Dendritic cell treated with granulocyte-macrophage colony-stimulating factor and Interleukin-4, amounts not matched to agents 40 ng/mL and 50 ng/mL, for 4 days (primary cell): ENCODE measurements around the gene TRIM39.

Experiments
- H3K27ac Mint-ChIP-seq: one replicate; pipeline ENCODE4 v1.8.0; 2022; ENCODE audit warnings: mild to moderate bottlenecking, mixed read lengths
- H3K27me3 Mint-ChIP-seq: one replicate; pipeline ENCODE4 v1.8.0; 2022; ENCODE audit warnings: mild to moderate bottlenecking, mixed read lengths
- H3K36me3 Mint-ChIP-seq: one replicate; pipeline ENCODE4 v1.8.0; 2022; ENCODE audit warnings: low read depth, mixed read lengths
- H3K4me1 Mint-ChIP-seq: one replicate; pipeline ENCODE4 v1.8.0; 2022; ENCODE audit warnings: low read depth, mixed read lengths
- H3K4me3 Mint-ChIP-seq: one replicate; pipeline ENCODE4 v1.8.0; 2022; ENCODE audit warnings: mild to moderate bottlenecking, moderate library complexity, mixed read lengths
- H3K9me3 Mint-ChIP-seq: one replicate; pipeline ENCODE4 v1.8.0; 2022; ENCODE audit warnings: mixed read lengths
- intact Hi-C: fragments of 100-400 bp; cut with micrococcal nuclease; formaldehyde crosslinking; loops from one replicate; pipeline ENCODE4 v1.15.0; 2022

TRIM39 gene

DNA sequence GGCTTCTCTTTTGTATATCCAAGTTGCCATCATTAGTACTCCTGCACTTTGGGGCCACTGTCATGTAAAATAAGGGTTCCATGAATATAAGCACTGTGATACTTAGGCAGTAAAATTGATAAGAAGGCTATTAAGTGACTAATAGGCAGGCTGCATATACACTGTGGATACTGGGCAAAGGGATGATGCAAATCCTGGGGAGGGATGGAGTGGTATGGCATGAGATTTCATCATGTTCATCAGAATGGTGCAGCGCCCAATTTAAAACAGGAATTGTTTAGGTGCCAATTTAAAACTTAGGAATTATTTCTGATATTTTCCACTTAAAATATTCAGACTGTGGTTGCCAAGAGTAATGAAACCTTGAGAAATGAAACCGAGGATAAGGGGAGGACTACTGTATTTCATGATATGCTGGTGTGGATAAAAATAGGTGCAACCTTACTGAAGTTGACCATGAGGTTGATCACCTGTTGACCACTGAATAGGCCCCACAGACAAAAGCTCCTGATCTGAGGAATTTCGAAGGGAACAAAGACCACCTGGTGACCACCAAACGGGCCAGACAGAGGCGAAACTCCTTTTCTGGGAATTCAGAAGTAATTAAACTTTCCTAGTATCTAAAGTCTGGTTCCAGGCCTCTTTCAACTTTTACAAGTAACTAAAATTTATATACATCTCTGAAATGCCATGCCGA lies 4.9 kb upstream of the TRIM39 start:
- intact Hi-C loops: no loop called here
- Mint-ChIP-seq H3K27ac (no peak overlapping the region), H3K4me3 (no peak overlapping the region), H3K4me1 (peaks cover 56% of the 10 kb centered on the region), H3K27me3 (no peaks in the 10 kb centered on the region), H3K9me3 (no peaks in the 10 kb centered on the region), H3K36me3 (peaks cover 52% of the 10 kb centered on the region)

DNA sequence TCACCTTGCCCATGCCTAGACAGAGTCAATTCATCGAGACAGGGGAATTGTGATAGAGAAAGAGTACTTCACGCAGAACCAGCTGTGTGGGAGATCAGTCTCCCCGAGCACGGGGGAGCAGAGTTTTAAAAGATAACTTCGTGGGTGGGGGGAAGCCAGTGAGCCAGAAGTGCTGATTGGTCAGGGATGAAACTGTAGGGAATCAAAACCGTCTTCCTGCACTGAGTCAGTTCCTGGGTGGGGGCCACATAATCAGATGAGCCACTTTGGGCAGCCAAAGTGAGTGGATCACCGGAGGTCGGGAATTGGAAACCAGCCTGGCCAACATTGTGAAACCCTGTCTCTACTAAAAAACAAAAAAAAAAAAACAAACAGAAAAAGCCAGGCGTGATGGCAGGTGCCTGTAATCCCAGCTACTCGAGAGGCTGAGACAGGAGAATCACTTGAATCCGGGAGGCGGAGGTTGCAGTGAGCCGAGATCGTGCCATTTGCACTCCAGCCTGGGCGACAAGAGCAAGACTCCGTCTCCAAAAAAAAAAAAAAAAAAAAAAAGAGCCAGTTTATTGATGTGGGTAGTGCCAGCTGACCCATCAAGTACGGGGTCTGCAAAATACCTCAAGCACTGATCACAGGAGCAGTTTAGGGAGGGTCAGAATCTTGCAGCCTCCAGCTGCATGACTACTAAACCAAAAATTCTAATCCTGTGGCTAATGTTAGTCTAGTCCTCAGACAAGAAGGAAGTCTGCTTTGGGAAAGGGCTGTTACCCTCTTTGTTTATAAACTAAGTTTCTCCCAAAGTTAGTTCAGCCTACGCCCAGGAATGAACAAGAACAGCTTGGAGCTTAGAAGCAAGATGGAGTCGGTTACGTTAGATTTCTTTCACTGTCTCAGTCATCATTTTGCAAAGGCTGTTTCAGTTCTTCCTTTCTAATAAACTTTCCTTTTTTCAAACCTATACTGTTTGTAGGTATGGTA lies 3.9 kb upstream of the TRIM39 start:
- H3K27ac Mint-ChIP-seq: no peak overlapping the region
- no peaks in the 10 kb centered on the region for H3K9me3 Mint-ChIP-seq
- peaks cover 60% of the 10 kb centered on the region for H3K4me1 Mint-ChIP-seq
- peaks cover 52% of the 10 kb centered on the region for H3K36me3 Mint-ChIP-seq
- H3K27me3 Mint-ChIP-seq: no peaks in the 10 kb centered on the region
- no peak overlapping the region for H3K4me3 Mint-ChIP-seq
- intact Hi-C loops: no loop called here

DNA sequence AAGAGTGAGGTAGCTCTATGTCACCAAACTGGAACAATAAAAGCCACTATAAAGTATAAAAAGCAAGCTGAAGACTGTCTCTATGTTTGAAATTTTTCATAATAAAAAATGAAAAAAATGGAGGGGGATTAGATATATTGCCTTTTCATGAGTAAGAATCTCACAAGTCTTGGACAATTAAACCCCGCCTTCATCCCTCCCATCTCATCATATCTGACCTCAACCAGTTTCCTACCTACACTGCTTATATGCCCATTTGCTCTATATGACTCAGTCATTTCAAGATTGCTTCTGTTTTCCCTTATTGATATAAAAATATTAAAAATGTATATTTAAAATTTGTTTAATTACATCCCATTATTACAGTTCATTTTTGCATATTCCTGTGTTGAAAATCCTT lies 2.9 kb upstream of the TRIM39 start:
- H3K36me3 Mint-ChIP-seq: peaks cover 47% of the 10 kb centered on the region
- no peaks in the 10 kb centered on the region for H3K27me3 Mint-ChIP-seq
- intact Hi-C loops: no loop called here
- H3K27ac Mint-ChIP-seq: no peak overlapping the region
- peaks cover 54% of the 10 kb centered on the region for H3K4me1 Mint-ChIP-seq
- no peak overlapping the region for H3K4me3 Mint-ChIP-seq
- no peaks in the 10 kb centered on the region for H3K9me3 Mint-ChIP-seq

DNA sequence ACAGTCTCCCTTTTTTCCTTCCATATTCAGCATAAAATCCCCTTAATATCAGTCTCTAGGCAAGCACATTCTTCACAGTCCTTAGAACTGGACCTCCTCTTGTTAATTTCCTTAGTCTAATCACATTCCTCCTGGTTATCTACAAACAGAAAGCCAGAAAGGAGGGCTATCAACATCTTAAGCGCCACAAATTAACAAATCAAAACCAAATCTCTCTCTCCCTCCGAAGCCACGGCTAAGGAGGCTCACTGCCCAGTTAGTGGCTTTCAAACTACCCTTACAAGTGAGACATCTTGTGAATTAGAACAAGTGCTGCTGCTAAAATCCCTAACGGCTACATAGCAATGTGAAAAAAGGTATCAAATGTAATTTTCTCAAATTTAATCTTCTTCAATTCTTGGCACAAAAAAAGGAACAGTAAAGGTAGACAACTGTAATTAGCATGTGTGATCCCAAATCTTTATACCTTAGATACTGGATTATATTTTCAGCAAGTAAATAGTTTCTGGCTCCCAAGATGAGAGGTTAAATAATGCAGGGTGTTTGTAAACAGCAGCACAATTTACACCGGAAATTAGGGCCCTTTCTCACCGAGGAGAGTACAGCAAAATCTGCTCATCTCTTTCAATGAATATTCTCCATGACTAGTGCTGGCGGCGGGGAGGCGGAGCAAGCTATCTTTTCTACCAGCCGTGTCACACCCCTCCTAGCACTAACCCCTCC lies 1.4 kb upstream of the TRIM39 start:
- H3K36me3 Mint-ChIP-seq: peaks cover 52% of the 10 kb centered on the region
- H3K4me1 Mint-ChIP-seq: peaks cover 63% of the 10 kb centered on the region
- no peaks in the 10 kb centered on the region for H3K9me3 Mint-ChIP-seq
- H3K4me3 Mint-ChIP-seq: peak overlapping the region; percentile 86
- H3K27ac Mint-ChIP-seq: peak overlapping the region; percentile 99
- intact Hi-C loops: no loop called here
- no peaks in the 10 kb centered on the region for H3K27me3 Mint-ChIP-seq

DNA sequence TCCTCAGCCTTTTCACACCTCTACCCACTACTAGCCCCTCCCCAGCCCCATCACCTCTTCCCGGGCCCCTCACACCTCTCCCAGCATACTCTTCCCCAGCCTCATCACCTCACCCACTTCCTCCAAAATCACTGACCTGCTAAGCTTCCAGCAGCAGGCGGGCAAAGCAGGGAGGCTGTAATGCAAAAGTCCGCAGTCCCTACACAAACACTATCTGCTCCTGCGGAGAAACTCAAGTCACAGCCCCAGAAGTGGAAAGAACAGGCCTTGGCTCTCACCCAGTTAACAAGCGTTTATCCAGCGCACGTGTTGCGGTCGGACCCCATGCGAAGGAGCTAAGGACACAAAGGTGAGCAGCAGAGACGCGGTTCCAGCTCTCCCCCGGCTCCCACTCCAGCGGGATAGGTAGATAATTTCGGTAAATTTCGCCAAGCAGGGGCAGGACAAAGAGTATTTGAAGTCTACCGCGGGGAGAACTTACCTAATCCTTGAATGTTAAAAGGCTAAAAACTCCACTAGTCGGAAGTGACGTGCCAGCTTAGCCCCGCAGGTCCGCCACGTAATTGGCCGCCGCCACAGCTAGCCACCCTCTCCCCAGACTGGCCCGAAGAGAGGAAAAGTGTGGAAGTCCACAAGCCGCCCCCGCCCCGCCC lies 728 bp upstream of the TRIM39 start:
- Mint-ChIP-seq H3K4me1 (peaks cover 57% of the 10 kb centered on the region), H3K9me3 (no peaks in the 10 kb centered on the region), H3K27me3 (no peaks in the 10 kb centered on the region), H3K36me3 (peaks cover 59% of the 10 kb centered on the region), H3K27ac (peak overlapping the region; percentile 99), H3K4me3 (peak overlapping the region; percentile 86)
- intact Hi-C loops: loop anchor here (2.0 kb wide), 1 partner anchor 113 kb away; the partner anchor contains the start of gene TRIM26

DNA sequence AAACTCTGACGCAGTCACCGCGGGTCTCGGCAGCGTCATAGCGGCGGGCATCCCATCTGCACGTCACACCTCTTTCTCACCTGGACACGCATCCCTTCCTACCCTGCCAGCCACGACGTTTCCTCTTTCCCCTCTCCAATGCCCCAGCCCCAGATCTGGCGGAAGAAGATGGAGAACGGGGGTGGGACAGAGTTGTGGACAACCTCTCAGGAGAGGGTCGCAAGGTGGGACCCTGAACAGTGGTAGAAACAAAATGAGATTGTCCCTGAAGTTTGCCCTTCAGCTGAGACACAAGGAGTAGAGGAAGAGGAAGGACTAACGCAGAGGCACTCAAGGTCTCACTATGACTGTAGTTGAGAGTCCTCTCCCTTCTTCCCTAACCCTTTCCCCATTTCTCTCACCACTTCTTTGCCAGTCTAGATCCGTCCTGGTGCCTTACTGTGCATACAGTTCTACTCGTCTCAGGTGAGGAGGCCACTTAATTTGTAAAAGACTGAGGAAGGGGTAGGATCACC lies 562 bp downstream of the TRIM39 start:
- H3K27me3 Mint-ChIP-seq: no peaks in the 10 kb centered on the region
- peak overlapping the region; percentile 86 for H3K4me3 Mint-ChIP-seq
- intact Hi-C loops: loop anchor here (1.0 to 2.0 kb wide), 2 partner anchors 68 to 114 kb away; partner anchors contain the start of gene TRIM26
- H3K9me3 Mint-ChIP-seq: no peaks in the 10 kb centered on the region
- H3K27ac Mint-ChIP-seq: peak overlapping the region; percentile 99
- peaks cover 70% of the 10 kb centered on the region for H3K36me3 Mint-ChIP-seq
- peaks cover 48% of the 10 kb centered on the region for H3K4me1 Mint-ChIP-seq

DNA sequence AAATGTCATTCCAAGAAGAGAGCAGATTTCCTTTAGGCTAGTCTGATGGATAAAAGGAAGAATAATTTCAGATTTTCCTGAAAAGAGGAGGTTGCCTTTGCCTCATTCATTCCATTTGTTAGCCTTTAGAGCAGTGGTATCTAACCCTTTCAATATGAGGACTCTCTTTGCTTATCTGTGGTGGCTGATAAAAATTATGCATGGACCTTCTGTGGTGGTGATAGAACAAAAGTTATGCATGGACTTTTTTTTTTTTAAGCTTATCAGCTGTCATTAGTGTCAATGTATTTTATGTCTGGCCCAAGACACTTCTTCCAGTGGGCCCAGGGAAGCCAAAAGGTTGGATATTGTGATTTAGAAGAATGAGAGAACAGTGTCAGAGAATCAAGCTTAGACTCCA lies 1.7 kb downstream of the TRIM39 start:
- Mint-ChIP-seq H3K4me3 (no peak overlapping the region), H3K9me3 (no peaks in the 10 kb centered on the region), H3K27me3 (no peaks in the 10 kb centered on the region), H3K27ac (no peak overlapping the region), H3K36me3 (peaks cover 75% of the 10 kb centered on the region), H3K4me1 (peaks cover 37% of the 10 kb centered on the region)
- intact Hi-C loops: no loop called here

DNA sequence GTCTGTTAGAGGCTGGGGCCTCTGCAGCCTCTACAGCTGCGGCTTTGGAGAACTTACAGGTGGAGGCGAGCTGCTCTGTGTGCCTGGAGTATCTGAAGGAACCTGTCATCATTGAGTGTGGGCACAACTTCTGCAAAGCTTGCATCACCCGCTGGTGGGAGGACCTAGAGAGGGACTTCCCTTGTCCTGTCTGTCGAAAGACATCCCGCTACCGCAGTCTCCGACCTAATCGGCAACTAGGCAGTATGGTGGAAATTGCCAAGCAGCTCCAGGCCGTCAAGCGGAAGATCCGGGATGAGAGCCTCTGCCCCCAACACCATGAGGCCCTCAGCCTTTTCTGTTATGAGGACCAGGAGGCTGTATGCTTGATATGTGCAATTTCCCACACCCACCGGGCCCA lies 2.6 kb downstream of the TRIM39 start:
- H3K4me1 Mint-ChIP-seq: peaks cover 45% of the 10 kb centered on the region
- peak overlapping the region; percentile 31 for H3K27ac Mint-ChIP-seq
- peaks cover 80% of the 10 kb centered on the region for H3K36me3 Mint-ChIP-seq
- H3K4me3 Mint-ChIP-seq: no peak overlapping the region
- no peaks in the 10 kb centered on the region for H3K9me3 Mint-ChIP-seq
- intact Hi-C loops: no loop called here
- no peaks in the 10 kb centered on the region for H3K27me3 Mint-ChIP-seq

DNA sequence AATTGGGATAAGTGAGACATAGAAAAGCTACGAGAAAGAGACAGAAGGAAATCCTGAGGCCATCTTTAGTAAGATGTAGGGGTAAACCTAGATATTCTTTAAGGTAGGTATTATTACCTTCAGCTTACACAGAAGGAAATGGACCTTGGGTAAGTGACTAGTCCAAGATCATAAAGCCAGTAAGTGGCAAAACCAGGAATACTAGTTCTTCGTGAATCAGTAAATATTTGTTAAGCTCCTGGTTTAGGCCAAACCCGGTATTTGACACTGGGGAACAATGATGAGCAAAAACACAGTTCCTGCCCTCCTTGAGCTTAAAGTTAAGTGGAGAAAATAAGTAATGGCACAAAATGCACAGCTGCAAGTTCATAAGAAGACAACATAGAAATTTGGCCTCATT lies 5.3 kb downstream of the TRIM39 start:
- Mint-ChIP-seq H3K27ac (no peak overlapping the region), H3K36me3 (peaks cover 82% of the 10 kb centered on the region), H3K4me3 (no peak overlapping the region), H3K4me1 (peaks cover 29% of the 10 kb centered on the region), H3K27me3 (no peaks in the 10 kb centered on the region), H3K9me3 (no peaks in the 10 kb centered on the region)
- intact Hi-C loops: no loop called here

DNA sequence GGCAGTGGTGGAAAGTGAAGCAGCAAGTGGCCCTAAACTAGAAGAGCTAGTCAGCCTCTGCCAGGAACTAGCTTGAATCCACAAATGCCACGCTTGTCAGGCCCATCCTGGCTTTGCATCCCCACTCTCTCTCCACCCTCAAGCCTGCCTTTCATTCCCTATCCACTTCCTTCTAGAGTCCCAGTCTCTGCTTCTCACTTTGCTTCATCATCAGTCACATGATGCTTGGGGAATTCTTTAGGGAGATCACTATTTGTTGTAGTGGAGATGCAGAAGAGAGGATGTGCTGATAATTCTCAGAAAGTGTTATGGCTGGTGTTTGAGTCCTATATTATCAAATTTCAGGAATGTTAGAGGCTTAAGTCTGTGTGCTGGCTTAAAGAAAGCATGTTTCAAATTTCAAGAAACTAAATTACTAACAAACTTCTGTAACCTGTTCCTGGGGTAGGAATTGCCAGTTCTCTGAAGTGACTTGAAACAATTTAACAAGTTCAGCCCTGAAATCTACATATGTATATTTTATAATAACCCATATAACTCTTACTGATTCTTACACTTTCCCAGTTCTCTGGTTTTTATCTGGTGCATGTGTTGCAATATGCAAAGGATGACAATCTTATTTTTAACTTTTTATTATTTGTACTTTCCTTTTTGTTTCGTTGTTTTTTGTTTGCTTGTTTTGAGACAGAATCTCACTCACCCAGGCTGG lies 7.5 kb downstream of the TRIM39 start:
- H3K36me3 Mint-ChIP-seq: peaks cover 89% of the 10 kb centered on the region

DNA sequence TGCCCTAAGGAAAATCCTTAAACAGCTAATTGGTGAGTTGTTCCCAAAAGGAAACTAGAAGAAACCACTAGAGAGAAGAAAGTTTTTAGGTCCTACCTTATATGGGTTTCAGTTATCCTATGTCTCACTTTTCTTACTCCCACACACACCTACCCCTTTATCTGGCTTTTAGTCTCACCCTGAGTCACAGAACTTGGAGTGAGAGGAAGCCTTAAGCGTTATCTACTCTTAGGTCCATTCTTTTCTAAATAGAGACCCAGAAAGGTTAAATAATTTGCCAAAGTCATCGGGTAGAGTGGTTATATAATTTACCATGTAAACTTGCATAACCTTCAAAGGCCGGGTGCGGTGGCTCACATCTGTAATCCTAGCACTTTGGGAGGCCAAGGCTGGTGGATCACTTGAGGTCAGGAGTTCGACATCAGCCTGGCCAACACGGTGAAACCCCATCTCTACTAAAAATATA lies 13.9 kb downstream of the TRIM39 start:
- H3K27me3 Mint-ChIP-seq: no peaks in the 10 kb centered on the region

More for the DNA sequence above, 7.5 kb downstream of the TRIM39 start:
- intact Hi-C loops: no loop called here
- no peak overlapping the region for H3K4me3 Mint-ChIP-seq
- no peaks in the 10 kb centered on the region for H3K9me3 Mint-ChIP-seq
- peaks cover 19% of the 10 kb centered on the region for H3K4me1 Mint-ChIP-seq
- H3K27ac Mint-ChIP-seq: peak overlapping the region; percentile 47
- H3K27me3 Mint-ChIP-seq: no peaks in the 10 kb centered on the region

DNA sequence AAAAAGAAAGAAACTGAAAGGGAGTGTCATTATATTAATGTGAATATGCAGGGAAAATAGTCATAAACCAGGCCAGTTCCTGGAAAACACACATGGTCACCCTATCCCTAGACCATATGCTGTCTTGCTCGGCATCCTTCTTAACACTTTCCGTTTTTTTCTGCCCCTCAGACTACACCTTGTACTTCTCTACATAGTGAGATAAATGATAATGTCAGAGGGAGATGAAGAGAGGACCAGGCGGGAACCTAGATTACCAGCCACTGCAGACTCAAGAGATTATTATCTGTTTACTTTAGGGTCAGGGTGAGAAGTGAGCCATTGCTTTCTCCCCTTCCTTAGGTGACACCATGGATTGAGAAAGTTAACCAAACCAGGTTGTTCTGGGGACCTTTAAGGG lies 14.5 kb downstream of the TRIM39 start:
- no peak overlapping the region for H3K27ac Mint-ChIP-seq
- no peak overlapping the region for H3K4me3 Mint-ChIP-seq
- peaks cover 67% of the 10 kb centered on the region for H3K36me3 Mint-ChIP-seq
- H3K9me3 Mint-ChIP-seq: no peaks in the 10 kb centered on the region
- no peaks in the 10 kb centered on the region for H3K27me3 Mint-ChIP-seq
- H3K4me1 Mint-ChIP-seq: peaks cover 12% of the 10 kb centered on the region
- intact Hi-C loops: no loop called here

More for the DNA sequence above, 13.9 kb downstream of the TRIM39 start:
- H3K9me3 Mint-ChIP-seq: no peaks in the 10 kb centered on the region
- intact Hi-C loops: no loop called here
- H3K4me1 Mint-ChIP-seq: peaks cover 6% of the 10 kb centered on the region
- no peak overlapping the region for H3K4me3 Mint-ChIP-seq
- no peak overlapping the region for H3K27ac Mint-ChIP-seq
- peaks cover 69% of the 10 kb centered on the region for H3K36me3 Mint-ChIP-seq

DNA sequence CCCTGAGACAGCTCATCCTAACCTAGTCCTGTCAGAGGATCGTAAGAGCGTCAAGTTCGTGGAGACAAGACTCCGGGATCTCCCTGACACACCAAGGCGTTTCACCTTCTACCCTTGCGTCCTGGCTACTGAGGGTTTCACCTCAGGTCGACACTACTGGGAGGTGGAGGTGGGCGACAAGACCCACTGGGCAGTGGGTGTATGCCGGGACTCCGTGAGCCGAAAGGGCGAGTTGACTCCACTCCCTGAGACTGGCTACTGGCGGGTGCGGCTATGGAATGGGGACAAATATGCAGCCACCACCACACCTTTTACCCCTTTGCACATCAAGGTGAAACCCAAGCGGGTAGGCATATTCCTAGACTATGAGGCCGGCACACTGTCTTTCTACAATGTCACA lies 15.0 kb downstream of the TRIM39 start:
- intact Hi-C loops: no loop called here
- Mint-ChIP-seq H3K36me3 (peaks cover 67% of the 10 kb centered on the region), H3K9me3 (no peaks in the 10 kb centered on the region), H3K27me3 (no peaks in the 10 kb centered on the region), H3K27ac (no peak overlapping the region), H3K4me1 (peaks cover 17% of the 10 kb centered on the region), H3K4me3 (no peak overlapping the region)
